ENCODE results near the gene ANK2.
A peak's percentile ranks its signal among the peaks of the same experiment; 100 is the strongest.

ANK2 gene

DNA sequence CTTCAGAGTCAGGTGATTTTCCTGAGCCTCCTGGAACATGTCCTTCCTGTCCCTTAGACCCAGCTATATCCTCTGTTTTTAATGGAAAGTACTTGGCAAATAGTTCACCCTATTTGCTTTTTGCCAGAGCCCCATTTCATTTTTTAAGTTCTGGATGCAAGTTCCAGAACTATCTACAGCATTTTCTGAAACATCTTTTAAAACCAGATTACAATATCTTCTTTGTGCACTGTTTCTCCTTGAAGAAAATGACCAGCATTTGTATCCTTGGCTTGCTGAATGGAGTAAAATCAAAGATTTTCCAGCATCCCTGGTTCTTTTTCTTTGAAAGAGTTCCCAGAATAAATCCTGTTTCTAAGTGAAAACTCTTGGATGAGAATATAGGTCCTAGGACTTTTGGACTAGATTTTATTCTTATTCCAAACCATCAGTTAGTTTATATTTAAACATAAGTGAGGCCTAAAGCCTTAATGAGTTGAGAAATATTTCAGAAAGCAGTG, 224.3 kb downstream of the ANK2 start:
- TF ChIP-seq, protein P1, sequence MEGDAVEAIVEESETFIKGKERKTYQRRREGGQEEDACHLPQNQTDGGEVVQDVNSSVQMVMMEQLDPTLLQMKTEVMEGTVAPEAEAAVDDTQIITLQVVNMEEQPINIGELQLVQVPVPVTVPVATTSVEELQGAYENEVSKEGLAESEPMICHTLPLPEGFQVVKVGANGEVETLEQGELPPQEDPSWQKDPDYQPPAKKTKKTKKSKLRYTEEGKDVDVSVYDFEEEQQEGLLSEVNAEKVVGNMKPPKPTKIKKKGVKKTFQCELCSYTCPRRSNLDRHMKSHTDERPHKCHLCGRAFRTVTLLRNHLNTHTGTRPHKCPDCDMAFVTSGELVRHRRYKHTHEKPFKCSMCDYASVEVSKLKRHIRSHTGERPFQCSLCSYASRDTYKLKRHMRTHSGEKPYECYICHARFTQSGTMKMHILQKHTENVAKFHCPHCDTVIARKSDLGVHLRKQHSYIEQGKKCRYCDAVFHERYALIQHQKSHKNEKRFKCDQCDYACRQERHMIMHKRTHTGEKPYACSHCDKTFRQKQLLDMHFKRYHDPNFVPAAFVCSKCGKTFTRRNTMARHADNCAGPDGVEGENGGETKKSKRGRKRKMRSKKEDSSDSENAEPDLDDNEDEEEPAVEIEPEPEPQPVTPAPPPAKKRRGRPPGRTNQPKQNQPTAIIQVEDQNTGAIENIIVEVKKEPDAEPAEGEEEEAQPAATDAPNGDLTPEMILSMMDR (IDR thresholded peaks at IDR 0.05) = no peak

DNA sequence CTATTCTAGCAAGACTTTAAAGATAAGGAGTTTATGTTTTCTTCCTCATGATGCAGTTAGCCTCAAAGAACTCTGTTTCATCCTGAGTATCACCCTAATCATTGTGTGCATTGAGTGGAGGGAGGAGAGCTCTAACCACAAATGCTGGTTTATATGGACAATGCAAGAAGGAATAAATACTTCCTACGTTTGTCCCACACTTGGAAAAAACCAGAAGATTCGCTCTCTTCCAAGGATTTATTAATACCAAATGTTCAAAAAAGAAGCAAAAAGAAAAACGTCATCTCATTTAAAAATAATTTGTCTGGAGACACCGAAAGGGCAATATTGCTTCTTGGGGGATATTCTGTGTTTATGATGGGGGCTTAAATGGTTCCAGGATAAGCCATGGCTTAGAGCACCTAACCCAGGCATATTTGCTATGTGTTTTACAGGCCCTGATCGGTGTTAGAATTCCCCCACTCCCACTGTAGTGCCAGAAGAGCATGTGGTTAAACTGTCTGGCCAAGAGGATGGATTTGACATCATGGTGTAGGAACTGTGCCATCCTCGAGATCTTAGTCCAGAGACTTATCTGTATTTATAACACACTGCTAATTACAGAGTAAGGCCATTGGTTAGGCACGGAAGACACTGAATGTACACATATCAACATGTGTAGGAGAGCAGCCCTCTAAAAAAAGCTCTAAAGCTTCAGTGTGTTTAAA, 227.2 kb downstream of the ANK2 start:
- TF ChIP-seq, protein P1 (IDR thresholded peaks at IDR 0.05) = no peak

DNA sequence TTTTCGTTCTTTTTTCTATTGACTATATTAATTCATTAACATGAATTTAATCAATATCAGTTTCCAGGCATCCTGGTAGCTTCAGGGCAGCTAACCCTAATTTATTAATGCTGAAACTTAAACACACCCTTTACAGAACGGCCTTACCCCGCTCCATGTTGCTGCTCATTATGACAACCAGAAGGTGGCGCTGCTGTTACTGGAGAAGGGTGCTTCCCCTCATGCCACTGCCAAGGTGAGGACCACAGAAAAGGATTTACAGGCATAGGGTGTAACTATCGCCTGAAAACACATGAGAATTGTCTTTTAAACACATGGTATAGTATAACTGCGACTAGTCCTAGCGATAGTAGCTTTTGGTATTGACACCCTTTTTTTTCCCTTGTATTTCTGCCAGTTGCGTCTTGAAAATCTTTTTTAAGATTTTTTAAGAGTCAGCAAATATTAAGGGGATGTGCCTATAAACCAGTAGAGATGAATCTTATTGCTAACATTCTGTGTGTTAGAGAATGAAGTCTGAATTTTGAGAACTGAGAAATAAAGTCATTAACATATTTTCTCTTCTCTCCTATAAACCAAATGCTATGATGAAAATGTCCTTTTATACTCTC, 229.0 kb downstream of the ANK2 start:
- TF ChIP-seq, protein P1 (IDR thresholded peaks at IDR 0.05) = peak; percentile 85

DNA sequence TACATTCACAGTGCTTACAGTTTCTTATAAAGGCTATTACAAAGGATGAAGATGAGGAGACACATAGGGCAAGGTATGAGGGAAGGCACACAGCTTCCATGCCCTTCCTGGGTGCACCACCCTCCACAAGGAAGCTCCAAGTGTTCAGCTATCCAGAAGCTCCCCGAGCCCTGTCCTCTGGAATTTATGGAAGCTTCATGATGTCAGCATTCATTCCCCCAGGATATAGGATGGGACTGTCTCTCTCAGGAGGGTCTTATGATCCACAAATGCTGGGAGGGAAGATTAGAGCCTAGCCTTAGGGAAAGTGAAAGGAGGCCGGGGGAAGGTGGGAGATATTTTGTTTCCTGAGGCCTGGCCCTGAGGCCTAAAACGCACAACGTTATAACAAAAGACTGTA, 236.0 kb downstream of the ANK2 start:
- TF ChIP-seq, protein P1 (IDR thresholded peaks at IDR 0.05) = no peak

DNA sequence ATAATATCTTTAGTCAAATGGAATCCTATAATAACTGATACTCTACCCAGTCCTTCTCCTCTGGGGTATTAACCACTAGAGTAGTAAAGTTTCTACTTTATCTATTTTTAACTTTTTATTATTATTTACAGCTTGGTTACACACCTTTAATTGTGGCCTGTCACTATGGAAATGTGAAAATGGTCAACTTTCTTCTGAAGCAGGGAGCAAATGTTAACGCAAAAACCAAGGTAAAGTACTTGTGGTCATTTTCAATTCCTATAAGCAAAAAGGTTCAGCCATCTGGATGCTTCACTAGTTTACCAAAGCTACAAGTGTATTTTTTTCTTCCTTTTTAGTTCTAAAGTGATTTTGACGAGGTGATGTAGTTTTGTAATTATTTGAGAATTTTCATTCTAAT, 238.8 kb downstream of the ANK2 start:
- TF ChIP-seq, protein P1 (IDR thresholded peaks at IDR 0.05) = no peak

DNA sequence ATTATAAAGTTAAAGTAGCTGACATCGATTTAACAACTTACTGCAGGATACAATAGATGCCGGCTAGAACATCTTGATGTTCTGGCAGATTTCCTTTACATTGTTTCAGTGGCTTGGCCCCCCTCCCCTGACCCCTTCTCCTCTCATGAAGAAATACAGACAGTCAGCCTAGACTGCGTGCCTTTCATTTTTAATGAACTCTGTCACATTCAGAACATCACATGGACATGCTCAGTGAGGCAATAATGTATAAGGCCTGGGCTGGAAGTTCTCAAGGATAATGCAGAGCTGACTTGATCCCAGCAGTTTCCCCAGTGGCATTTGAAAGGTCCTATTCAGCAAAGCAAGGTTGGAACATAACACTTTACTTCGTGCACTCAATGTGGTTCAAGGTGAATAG, 239.2 kb downstream of the ANK2 start:
- TF ChIP-seq, protein P1 (IDR thresholded peaks at IDR 0.05) = no peak

DNA sequence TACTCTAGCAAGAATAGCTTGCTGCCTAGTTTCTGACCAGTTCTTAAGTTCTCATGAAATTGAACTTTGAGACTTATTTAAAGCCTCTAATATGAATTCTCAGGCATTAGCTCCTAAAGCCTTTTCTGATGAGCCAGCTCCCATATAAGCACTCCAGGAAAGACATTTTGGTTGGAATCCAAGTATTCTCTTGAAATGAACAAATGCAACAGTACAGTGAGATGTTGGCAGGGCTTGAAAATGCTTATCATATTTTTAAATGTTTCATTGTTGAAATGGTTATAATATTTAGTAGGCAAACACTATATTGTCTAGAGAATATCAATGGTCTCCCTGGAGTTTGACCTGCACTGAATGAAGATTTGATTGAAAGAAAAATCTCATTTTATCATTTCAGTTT, 240.3 kb downstream of the ANK2 start:
- TF ChIP-seq, protein P1 (IDR thresholded peaks at IDR 0.05) = no peak

Data from LNCAP (cell line).